Endothelial cell of umbilical vein (primary cell): ENCODE data around the gene PHLDB2. TPM values are rescaled to one million over a fixed set of nuclear protein-coding genes. Genes with fewer than 3 reads are reported as not detected.

Source experiments
- BruUV-seq: library from RNA; stranded (reverse); fragments of 400-500 nt; replicated peaks from 2 replicates; lab custom pipeline; 2021; lab: Mats Ljungman, UMichigan
- CTCF ChIA-PET: fragments of 300-600, 350-600 bp; sonication (Branson Sonifier 250); formaldehyde crosslinking; loops from one replicate; lab custom pipeline; 2021; ENCODE audit warnings: antibody characterized with exemption, inconsistent platforms; lab: Charles Lee
- POLR2A ChIA-PET: fragments of 300-600, 350-600 bp; sonication (Branson Sonifier 250); formaldehyde crosslinking; loops from one replicate; lab custom pipeline; 2021; ENCODE audit warnings: antibody characterized with exemption, inconsistent platforms; lab: Charles Lee
- DNase-seq: peaks from one replicate; pipeline ENCODE4 v3.0.0-alpha.2; 2011; ENCODE audit warnings: low read depth, low spot score
- FAIRE-seq: peaks from 2 replicates; lab custom pipeline; 2011; peaks lifted over from hg19 to GRCh38; lab: Jason Lieb, UNC
- H2AFZ ChIP-seq: 2 replicates; pipeline ENCODE4 v1.6.0; 2012; ENCODE audit warnings: low read depth, low read length, control low read depth, inconsistent platforms
- H3K27ac ChIP-seq: 2 replicates; pipeline ENCODE4 v1.5.1; 2011; ENCODE audit warnings: low read depth, mild to moderate bottlenecking, control low read depth, low read length, moderate library complexity; ENCODE audit not compliant: insufficient read depth
- H3K27me3 ChIP-seq, 2 experiments: 2 replicates each; pipeline versions ENCODE4 v1.6.0 to v1.6.1; 2011; ENCODE audit warnings: low read length in 2 of 2, mixed read lengths in 1 of 2; ENCODE audit not compliant: control insufficient read depth in 2 of 2, insufficient read depth in 2 of 2
- H3K36me3 ChIP-seq, 2 experiments: 2 replicates in 1 of 2; 3 replicates in 1 of 2; pipeline ENCODE4 v1.5.1; 2011; ENCODE audit warnings: low read length in 2 of 2, mild to moderate bottlenecking in 1 of 2, moderate library complexity in 1 of 2; ENCODE audit not compliant: control insufficient read depth in 2 of 2, insufficient read depth in 2 of 2; ENCODE audit errors: extremely low read depth in 1 of 2
- H3K4me1 ChIP-seq: 3 replicates; pipeline ENCODE4 v1.5.1; 2011; ENCODE audit warnings: mild to moderate bottlenecking, low read length; ENCODE audit not compliant: control insufficient read depth, insufficient read depth; ENCODE audit errors: extremely low read depth
- H3K4me2 ChIP-seq: 2 replicates; pipeline ENCODE4 v1.6.1; 2011; ENCODE audit warnings: low read length, control low read depth, mixed read lengths; ENCODE audit not compliant: insufficient read depth
- H3K4me3 ChIP-seq, 3 experiments: fragments of 200-600 bp in 1 of 3; sonication (generic), shearing (Covaris generic) in 1 of 3; replicated peaks in 1 of 3; 2 replicates each; pipeline ENCODE4 v1.5.1; 2011 to 2016; ENCODE audit warnings: control low read depth in 3 of 3, low read length in 3 of 3, mild to moderate bottlenecking in 2 of 3, inconsistent platforms in 1 of 3, low read depth in 1 of 3, moderate library complexity in 1 of 3; ENCODE audit not compliant: insufficient read depth in 1 of 3
- H3K79me2 ChIP-seq: 2 replicates; pipeline ENCODE4 v1.6.0; 2012; ENCODE audit warnings: low read length, inconsistent platforms; ENCODE audit not compliant: control insufficient read depth, insufficient read depth
- H3K9ac ChIP-seq: replicated peaks from 2 replicates; pipeline ENCODE3; 2011; ENCODE audit warnings: low read length, control low read depth; ENCODE audit not compliant: insufficient read depth; ENCODE audit errors: extremely low read depth
- H3K9me1 ChIP-seq: replicated peaks from 3 replicates; pipeline ENCODE4 v1.6.0; 2011; ENCODE audit warnings: mild to moderate bottlenecking, low read length; ENCODE audit not compliant: control insufficient read depth, insufficient read depth; ENCODE audit errors: extremely low read depth
- H3K9me3 ChIP-seq: replicated peaks from 2 replicates; pipeline ENCODE4 v1.5.1; 2012; ENCODE audit warnings: low read length, inconsistent platforms; ENCODE audit not compliant: control insufficient read depth, insufficient read depth
- H4K20me1 ChIP-seq: replicated peaks from 2 replicates; pipeline ENCODE3; 2011; ENCODE audit warnings: mild to moderate bottlenecking, low read length; ENCODE audit not compliant: control insufficient read depth, insufficient read depth; ENCODE audit errors: extremely low read depth
- CTCF ChIP-seq, 2 donors: IDR thresholded peaks; 1 replicate in 1 of 2; 2 replicates in 1 of 2; pipeline ENCODE4 v1.5.1; 2011; ENCODE audit warnings: low read length in 2 of 2, mild to moderate bottlenecking in 2 of 2, moderate library complexity in 2 of 2, control low read depth in 1 of 2, inconsistent platforms in 1 of 2, low read depth in 1 of 2; ENCODE audit not compliant: insufficient read depth in 1 of 2; ENCODE audit errors: extremely low read depth in 1 of 2
- EZH2 ChIP-seq: IDR thresholded peaks from 2 replicates; pipeline ENCODE4 v1.6.1; 2012; ENCODE audit warnings: borderline replicate concordance, low read depth, mild to moderate bottlenecking, moderate library complexity, low read length, inconsistent platforms; ENCODE audit not compliant: severe bottlenecking
- FOS ChIP-seq: IDR thresholded peaks from 2 replicates; pipeline ENCODE4 v1.6.1; 2011; ENCODE audit warnings: mild to moderate bottlenecking, low read length, moderate library complexity, borderline replicate concordance; ENCODE audit not compliant: insufficient read depth
- GATA2 ChIP-seq: IDR thresholded peaks from 2 replicates; pipeline ENCODE4 v1.7.0; 2011; ENCODE audit warnings: low read depth, mild to moderate bottlenecking, moderate library complexity, mixed read lengths, low read length; ENCODE audit not compliant: insufficient read length, insufficient read depth
- JUN ChIP-seq: IDR thresholded peaks from 2 replicates; pipeline ENCODE4 v1.6.1; 2011; ENCODE audit warnings: borderline replicate concordance, low read depth; ENCODE audit not compliant: insufficient read length, insufficient read depth
- MYC ChIP-seq: IDR thresholded peaks from one replicate; pipeline ENCODE4 v1.6.1; 2011; ENCODE audit warnings: mild to moderate bottlenecking, low read depth, low read length
- POLR2A ChIP-seq: IDR thresholded peaks from 2 replicates; pipeline ENCODE4 v1.6.1; 2012; ENCODE audit warnings: low read depth, mild to moderate bottlenecking, control low read depth, low read length
- POLR2AphosphoS5 ChIP-seq: IDR thresholded peaks from 2 replicates; pipeline ENCODE4 v1.6.1; 2012; ENCODE audit warnings: low read depth, mild to moderate bottlenecking, control low read depth, low read length, moderate library complexity; ENCODE audit not compliant: insufficient read depth
- dilution Hi-C: fragments of 300-500 bp; cut with MboI; formaldehyde crosslinking; loops from one replicate; pipeline ENCODE4 v1.15.0; 2019; ENCODE audit warnings: low sequenced_read_pairs; ENCODE audit not compliant: extremely low pct_ligation_motif_present
- intact Hi-C: fragments of 100-400 bp; cut with micrococcal nuclease; formaldehyde crosslinking; loops from one replicate; pipeline ENCODE4 v1.10.0; 2022
- polyA plus RNA-seq, 4 experiments: library from polyadenylated mRNA; depleted of rRNA in 3 of 4; stranded (reverse) in 3 of 4; unstranded in 1 of 4; fragments of >200 nt; gene quantifications; 2 replicates each; pipeline versions ENCODE4 v1.2.1 to v1.2.3, GENCODE V29; 2011 to 2012; ENCODE audit warnings: missing spikeins in 1 of 4
- total RNA-seq: library from RNA; stranded (reverse); gene quantifications from 2 replicates; pipeline ENCODE4 v1.2.3, GENCODE V29; 2021
- TF ChIP-seq, protein P1 (sequence below): IDR thresholded peaks from 2 replicates; pipeline ENCODE4 v1.6.1; 2011; ENCODE audit not compliant: insufficient read depth, insufficient read length

Gene PHLDB2
- total and polyA plus RNA-seq, 2 donors (not counting 3 experiments of a cell fraction or from before 2014, with no cell fraction given): 22.4 to 104 TPM

DNA sequence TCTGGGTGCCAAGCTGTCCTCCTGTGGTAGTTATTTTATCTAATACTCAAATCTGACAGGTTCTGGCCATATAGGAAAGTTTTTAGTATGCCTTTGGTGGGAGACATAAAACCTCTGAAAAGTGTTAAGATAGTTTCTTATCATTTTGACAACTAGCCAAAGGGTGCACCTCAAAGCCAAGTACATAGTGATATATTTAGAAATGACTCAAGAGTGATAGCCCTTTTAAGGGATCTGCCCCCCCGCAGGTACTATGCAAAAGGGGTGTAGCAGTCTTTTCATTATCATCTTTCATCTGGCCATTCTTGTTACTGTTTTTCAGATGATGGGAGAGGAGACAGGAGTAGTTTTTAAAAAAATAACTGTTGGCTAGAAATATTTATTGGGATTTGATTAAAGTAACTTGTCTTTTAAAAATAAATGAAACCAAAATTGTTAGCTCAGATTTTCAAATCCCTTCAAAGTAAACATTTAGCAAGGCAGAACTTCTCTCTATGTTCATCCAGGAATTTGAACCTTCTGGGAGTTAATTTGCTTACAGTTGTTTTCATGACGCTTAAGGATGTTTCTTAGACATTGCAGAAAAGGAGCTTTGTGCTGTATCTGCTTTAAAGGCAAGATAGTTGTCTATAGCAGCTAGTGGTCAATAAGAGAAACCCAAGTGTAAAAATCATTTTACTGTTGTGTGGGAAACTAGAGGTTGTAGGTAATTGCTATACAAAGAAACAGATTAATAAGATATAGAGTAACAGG, 5.1 kb downstream of the PHLDB2 start:
- peak; percentile 48 for DNase-seq
- peak overlapping the region; percentile 87 for H3K4me2 ChIP-seq
- peak overlapping the region; percentile 90 for H3K9ac ChIP-seq
- no peaks in the 10 kb centered on the region for H3K36me3 ChIP-seq
- POLR2A ChIA-PET: interaction anchor here (1.3 to 2.2 kb wide), 2 partner anchors 10 to 72 kb away, joined by 3 to 5 read pairs; no protein-coding TSS in a partner anchor
- no peaks in the 10 kb centered on the region for H3K9me3 ChIP-seq
- CTCF ChIA-PET: interaction anchor here (0.8 to 8.7 kb wide), 29 partner anchors 10 to 195 kb away, joined by 3 to 424 read pairs (median 6); partner anchors contain the start of gene ABHD10
- H4K20me1 ChIP-seq: no peaks in the 10 kb centered on the region
- no peaks in the 10 kb centered on the region for H3K27me3 ChIP-seq
- BruUV-seq: no TSS peak
- H3K27ac ChIP-seq: peak overlapping the region; percentile 96
- intact Hi-C loops: loop anchor here (2.0 kb wide), 1 partner anchor 195 kb away; no protein-coding TSS in a partner anchor
- H3K9me1 ChIP-seq: no peaks in the 10 kb centered on the region
- H3K79me2 ChIP-seq: peaks cover 80% of the 10 kb centered on the region
- H3K4me3 ChIP-seq: peak overlapping the region in 1 of 3 experiments; percentile 29
- no peak for FAIRE-seq
- dilution Hi-C loops: loop anchor here (25.0 kb wide), 1 partner anchor 127 kb away; no protein-coding TSS in a partner anchor
- TF ChIP-seq POLR2AphosphoS5 (no peak), EZH2 (no peak), CTCF (IDR thresholded peaks at IDR 0.05; ENCODE audit: extremely low read depth in 1 of 2, insufficient read depth in 1 of 2, low read depth in 1 of 2, low read length in 2 of 2) (no peak), MYC (no peak), POLR2A (no peak), FOS (no peak), GATA2 (no peak), JUN (no peak)
- TF ChIP-seq, protein P1, sequence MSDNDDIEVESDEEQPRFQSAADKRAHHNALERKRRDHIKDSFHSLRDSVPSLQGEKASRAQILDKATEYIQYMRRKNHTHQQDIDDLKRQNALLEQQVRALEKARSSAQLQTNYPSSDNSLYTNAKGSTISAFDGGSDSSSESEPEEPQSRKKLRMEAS: no peak
- H3K4me1 ChIP-seq: peaks cover 51% of the 10 kb centered on the region
- no peak overlapping the region for H2AFZ ChIP-seq
